ENCODE data around the gene PRKCE.

DNA sequence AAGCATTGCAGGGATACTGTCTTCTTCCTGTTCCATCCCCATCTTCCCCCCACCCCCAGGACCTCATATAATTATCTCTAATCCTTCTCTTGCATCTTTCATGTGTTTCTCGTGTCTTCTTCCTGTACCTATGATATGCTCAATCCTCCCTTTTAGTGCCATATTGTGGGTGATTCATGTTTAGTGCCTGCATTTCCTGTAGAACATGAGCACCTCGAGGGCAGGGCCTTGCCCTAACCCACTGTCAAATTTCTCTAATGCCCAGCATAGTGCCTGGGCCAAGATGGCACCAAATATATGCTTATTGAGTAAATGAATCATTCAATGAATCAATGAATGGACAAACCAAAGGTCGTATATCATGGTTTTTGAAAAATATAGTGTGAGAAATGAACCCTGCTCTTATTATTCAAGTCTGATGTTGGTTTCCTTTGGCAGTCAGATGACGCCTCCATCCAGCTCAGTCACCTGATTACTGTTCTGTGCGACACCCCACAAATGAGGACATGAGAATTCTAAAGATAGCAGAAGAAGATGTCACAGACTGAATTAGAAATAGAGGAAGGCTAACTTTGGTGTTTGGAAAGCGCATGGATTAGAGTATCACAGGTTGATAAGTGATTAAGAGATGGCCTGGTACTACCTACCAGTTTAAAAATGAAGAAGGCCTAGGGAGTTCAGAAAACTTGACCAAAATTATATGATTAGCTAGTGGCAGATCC, 278.4 kb downstream of the PRKCE start:
- TF ChIP-seq EZH2 (IDR thresholded peaks at IDR 0.05; ENCODE audit: low read depth), result no peak
- TF ChIP-seq, protein P1, sequence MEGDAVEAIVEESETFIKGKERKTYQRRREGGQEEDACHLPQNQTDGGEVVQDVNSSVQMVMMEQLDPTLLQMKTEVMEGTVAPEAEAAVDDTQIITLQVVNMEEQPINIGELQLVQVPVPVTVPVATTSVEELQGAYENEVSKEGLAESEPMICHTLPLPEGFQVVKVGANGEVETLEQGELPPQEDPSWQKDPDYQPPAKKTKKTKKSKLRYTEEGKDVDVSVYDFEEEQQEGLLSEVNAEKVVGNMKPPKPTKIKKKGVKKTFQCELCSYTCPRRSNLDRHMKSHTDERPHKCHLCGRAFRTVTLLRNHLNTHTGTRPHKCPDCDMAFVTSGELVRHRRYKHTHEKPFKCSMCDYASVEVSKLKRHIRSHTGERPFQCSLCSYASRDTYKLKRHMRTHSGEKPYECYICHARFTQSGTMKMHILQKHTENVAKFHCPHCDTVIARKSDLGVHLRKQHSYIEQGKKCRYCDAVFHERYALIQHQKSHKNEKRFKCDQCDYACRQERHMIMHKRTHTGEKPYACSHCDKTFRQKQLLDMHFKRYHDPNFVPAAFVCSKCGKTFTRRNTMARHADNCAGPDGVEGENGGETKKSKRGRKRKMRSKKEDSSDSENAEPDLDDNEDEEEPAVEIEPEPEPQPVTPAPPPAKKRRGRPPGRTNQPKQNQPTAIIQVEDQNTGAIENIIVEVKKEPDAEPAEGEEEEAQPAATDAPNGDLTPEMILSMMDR (conservative IDR thresholded peaks at IDR 0.05), result no peak
